ENCODE data around the gene ATP11A.

DNA sequence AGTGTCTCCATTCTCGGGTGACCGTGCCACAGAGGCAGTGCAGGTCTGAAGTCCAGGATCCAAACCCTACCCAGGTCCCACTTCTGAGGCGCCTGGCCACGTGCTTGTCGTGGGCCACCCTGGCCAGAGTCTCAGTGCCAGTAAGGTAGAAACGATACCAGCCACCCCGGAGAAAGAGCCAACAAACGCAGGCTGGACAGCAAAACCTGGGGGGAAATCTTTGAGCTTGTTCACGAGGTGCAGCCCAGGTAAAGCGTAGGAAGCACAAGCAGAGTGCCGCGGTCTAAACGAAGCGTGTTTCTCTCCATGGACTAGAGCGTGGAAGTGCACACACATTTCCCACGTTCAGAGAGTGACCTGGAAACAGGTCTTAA, 95.6 kb downstream of the ATP11A start:
- TF ChIP-seq GATA2 (IDR thresholded peaks at IDR 0.05; ENCODE audit: low read depth, low read length) (no peak), GATA3 (IDR thresholded peaks at IDR 0.05; ENCODE audit: low read depth, low read length) (no peak)
